Measurements from ENCODE around the gene MTHFS.

GRCh38 chr15:79804838-79805237 lies 92.0 kb downstream of the MTHFS start:
- TF ChIP-seq, protein P1, sequence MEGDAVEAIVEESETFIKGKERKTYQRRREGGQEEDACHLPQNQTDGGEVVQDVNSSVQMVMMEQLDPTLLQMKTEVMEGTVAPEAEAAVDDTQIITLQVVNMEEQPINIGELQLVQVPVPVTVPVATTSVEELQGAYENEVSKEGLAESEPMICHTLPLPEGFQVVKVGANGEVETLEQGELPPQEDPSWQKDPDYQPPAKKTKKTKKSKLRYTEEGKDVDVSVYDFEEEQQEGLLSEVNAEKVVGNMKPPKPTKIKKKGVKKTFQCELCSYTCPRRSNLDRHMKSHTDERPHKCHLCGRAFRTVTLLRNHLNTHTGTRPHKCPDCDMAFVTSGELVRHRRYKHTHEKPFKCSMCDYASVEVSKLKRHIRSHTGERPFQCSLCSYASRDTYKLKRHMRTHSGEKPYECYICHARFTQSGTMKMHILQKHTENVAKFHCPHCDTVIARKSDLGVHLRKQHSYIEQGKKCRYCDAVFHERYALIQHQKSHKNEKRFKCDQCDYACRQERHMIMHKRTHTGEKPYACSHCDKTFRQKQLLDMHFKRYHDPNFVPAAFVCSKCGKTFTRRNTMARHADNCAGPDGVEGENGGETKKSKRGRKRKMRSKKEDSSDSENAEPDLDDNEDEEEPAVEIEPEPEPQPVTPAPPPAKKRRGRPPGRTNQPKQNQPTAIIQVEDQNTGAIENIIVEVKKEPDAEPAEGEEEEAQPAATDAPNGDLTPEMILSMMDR (IDR thresholded peaks at IDR 0.05; ENCODE audit: poor library complexity, severe bottlenecking), result no peak
- TF ChIP-seq EZH2 (IDR thresholded peaks at IDR 0.05; ENCODE audit: borderline replicate concordance, insufficient read depth, low read length, poor library complexity, severe bottlenecking) (no peak), TAF1 (IDR thresholded peaks at IDR 0.05; ENCODE audit: low read depth) (no peak), REST (IDR thresholded peaks at IDR 0.05; ENCODE audit: borderline replicate concordance) (no peak), EP300 (conservative IDR thresholded peaks at IDR 0.05; ENCODE audit: poor library complexity, severe bottlenecking) (no peak), RAD21 (conservative IDR thresholded peaks at IDR 0.05) (no peak), POLR2AphosphoS5 (IDR thresholded peaks at IDR 0.05) (no peak), SMC3 (conservative IDR thresholded peaks at IDR 0.05; ENCODE audit: poor library complexity) (no peak), MXI1 (conservative IDR thresholded peaks at IDR 0.05; ENCODE audit: poor library complexity, severe bottlenecking) (no peak)
